GM21717 (cell line): ENCODE results near the gene PXYLP1.
"Not testable (repeated sequence)": the region's sequence is repeated elsewhere in the genome, so short reads cannot be mapped to it uniquely, and the experiment has no call there.

Experiments
- ATAC-seq: cut with Tn5 transposase; IDR thresholded peaks from one replicate; pipeline ENCODE4 v1.9.1; 2021; ENCODE audit warnings: mild to moderate bottlenecking, moderate library complexity; ENCODE audit not compliant: unreplicated experiment

PXYLP1 gene

GRCh38 chr3:141291559-141292355 lies 60.1 kb downstream of the PXYLP1 start:
- no peak for ATAC-seq

GRCh38 chr3:141292356-141293058 lies 60.9 kb downstream of the PXYLP1 start:
- ATAC-seq, result no peak

GRCh38 chr3:141294301-141294700 lies 62.7 kb downstream of the PXYLP1 start:
- ATAC-seq, result no peak

- no peak for ATAC-seq
These were observed 63.2 kb downstream of the PXYLP1 start for GRCh38 chr3:141294848-141295247.

- ATAC-seq, result not testable (repeated sequence)
These were observed 68.8 kb downstream of the PXYLP1 start for GRCh38 chr3:141300426-141300825.

GRCh38 chr3:141302364-141303141 lies 70.9 kb downstream of the PXYLP1 start:
- ATAC-seq, result no peak

GRCh38 chr3:141303481-141304223 lies 72.0 kb downstream of the PXYLP1 start:
- peak; percentile 65 for ATAC-seq

- no peak for ATAC-seq
These were observed 73.8 kb downstream of the PXYLP1 start for GRCh38 chr3:141305436-141305835.

GRCh38 chr3:141306276-141306675 lies 74.7 kb downstream of the PXYLP1 start:
- ATAC-seq, result no peak

GRCh38 chr3:141306922-141307321 lies 75.3 kb downstream of the PXYLP1 start:
- ATAC-seq, result no peak

GRCh38 chr3:141307351-141308059 lies 75.9 kb downstream of the PXYLP1 start:
- ATAC-seq, result no peak

GRCh38 chr3:141308588-141309218 lies 77.1 kb downstream of the PXYLP1 start:
- no peak for ATAC-seq

- no peak for ATAC-seq
These were observed 79.5 kb downstream of the PXYLP1 start for GRCh38 chr3:141311170-141311495.

- ATAC-seq, result peak; percentile 97
These were observed 80.1 kb downstream of the PXYLP1 start for GRCh38 chr3:141311496-141312353.

- no peak for ATAC-seq
These were observed 80.9 kb downstream of the PXYLP1 start for GRCh38 chr3:141312354-141313092.

- ATAC-seq, result no peak
These were observed 81.6 kb downstream of the PXYLP1 start for GRCh38 chr3:141313093-141313683.

GRCh38 chr3:141314415-141314814 lies 82.8 kb downstream of the PXYLP1 start:
- ATAC-seq, result not testable (repeated sequence)

- no peak for ATAC-seq
These were observed 85.2 kb downstream of the PXYLP1 start for GRCh38 chr3:141316851-141317250.
